ENCODE results near the gene DR1.

- TF ChIP-seq CTCF (IDR thresholded peaks at IDR 0.05 in 8 of 11, conservative IDR thresholded peaks at IDR 0.05 in 3 of 11) (no peak), POLR2A (IDR thresholded peaks at IDR 0.05) (no peak), POLR2AphosphoS5 (IDR thresholded peaks at IDR 0.05) (no peak)
Measured at GRCh38 chr1:93306920-93307319, 38.8 kb upstream of the DR1 start.
